GM23248 (cell line): ENCODE results near the gene ZNF444. TPM values are rescaled to one million over a fixed set of nuclear protein-coding genes. Genes with fewer than 3 reads are reported as not detected.

ENCODE experiments used
- DNase-seq: peaks from one replicate; pipeline ENCODE4 v3.0.0-alpha.2; 2015
- H2AFZ ChIP-seq: fragments of 200-600 bp; sonication (generic); 2 replicates; pipeline ENCODE4 v1.6.1; 2016; ENCODE audit warnings: antibody characterized with exemption
- H3F3A ChIP-seq: fragments of 200-600 bp; sonication (generic); 2 replicates; pipeline ENCODE4 v1.6.1; 2016; ENCODE audit warnings: mild to moderate bottlenecking, antibody characterized with exemption, mixed run types; ENCODE audit not compliant: insufficient read depth
- H3K27ac ChIP-seq: fragments of 200-600 bp; sonication (generic); 2 replicates; pipeline ENCODE4 v1.5.1; 2016; ENCODE audit warnings: mild to moderate bottlenecking
- H3K27me3 ChIP-seq: fragments of 200-600 bp; sonication (generic); replicated peaks from 2 replicates; pipeline ENCODE4 v1.6.1; 2016; ENCODE audit warnings: mild to moderate bottlenecking; ENCODE audit not compliant: insufficient read depth
- H3K36me3 ChIP-seq: fragments of 200-600 bp; sonication (generic); 2 replicates; pipeline ENCODE4 v1.6.1; 2016; ENCODE audit warnings: low read depth, mild to moderate bottlenecking
- H3K4me1 ChIP-seq: fragments of 200-600 bp; sonication (generic); 2 replicates; pipeline ENCODE4 v1.6.1; 2016; ENCODE audit warnings: mild to moderate bottlenecking; ENCODE audit not compliant: insufficient read depth
- H3K4me2 ChIP-seq: fragments of 200-600 bp; sonication (generic); one replicate; pipeline ENCODE4 v1.6.1; 2016; ENCODE audit warnings: mild to moderate bottlenecking; ENCODE audit not compliant: unreplicated experiment
- H3K4me3 ChIP-seq: fragments of 200-600 bp; sonication (generic); 2 replicates; pipeline ENCODE4 v1.5.1; 2016; ENCODE audit warnings: mild to moderate bottlenecking
- H3K79me2 ChIP-seq: fragments of 200-600 bp; sonication (generic); 2 replicates; pipeline ENCODE4 v1.6.1; 2016; ENCODE audit warnings: mild to moderate bottlenecking; ENCODE audit not compliant: insufficient read depth
- H3K9ac ChIP-seq: fragments of 200-600 bp; sonication (generic); 2 replicates; pipeline ENCODE4 v1.6.1; 2016; ENCODE audit warnings: mild to moderate bottlenecking
- H3K9me2 ChIP-seq: fragments of 200-600 bp; sonication (generic); 2 replicates; pipeline ENCODE4 v1.6.1; 2016; ENCODE audit warnings: mixed run types, mild to moderate bottlenecking, moderate library complexity; ENCODE audit not compliant: insufficient read depth
- H3K9me3 ChIP-seq: fragments of 200-600 bp; sonication (generic); one replicate; pipeline ENCODE4 v1.6.1; 2017; ENCODE audit warnings: low read depth
- H4K20me1 ChIP-seq: fragments of 200-600 bp; sonication (generic); 2 replicates; pipeline ENCODE4 v1.6.0; 2016; ENCODE audit not compliant: insufficient read depth
- EZH2 ChIP-seq: fragments of 200-600 bp; sonication (generic); IDR thresholded peaks from 2 replicates; pipeline ENCODE4 v1.6.1; 2018; ENCODE audit warnings: antibody characterized with exemption, mild to moderate bottlenecking; ENCODE audit not compliant: insufficient read depth, poor library complexity, severe bottlenecking
- EZH2phosphoT487 ChIP-seq: fragments of 200-600 bp; sonication (generic); IDR thresholded peaks from 2 replicates; pipeline ENCODE4 v1.6.1; 2018; ENCODE audit warnings: antibody characterized with exemption, moderate library complexity, mild to moderate bottlenecking, low read depth; ENCODE audit not compliant: insufficient read depth
- WGBS, 2 experiments: methylation state at CpG; one replicate each; pipeline ENCODE4 v1.1.6; 2015 to 2017; ENCODE audit warnings: low lambda C conversion rate in 2 of 2, low coverage in 1 of 2; ENCODE audit errors: missing lambda C conversion rate in 2 of 2; 5-methylcytosine and 5-hydroxymethylcytosine counted together
- in situ Hi-C: fragments of 300-500 bp; cut with MboI; formaldehyde crosslinking; loops from 2 replicates; pipeline ENCODE4 v1.15.0; 2020
- polyA plus RNA-seq: library from polyadenylated mRNA; unstranded; fragments of >200 nt; fragmentation: Nextera tagmentation; extraction: Ambion mirVana; gene quantifications from 2 replicates; pipeline ENCODE4 v1.2.1, GENCODE V29; 2016
- total RNA-seq: library from RNA; depleted of rRNA; stranded (reverse); fragments of >200 nt; shearing (Covaris generic); gene quantifications from 2 replicates; pipeline ENCODE4 v1.2.3, GENCODE V29; 2014

Gene ZNF444
- total and polyA plus RNA-seq, 2 experiments from 2014 or later = 7.7 to 21.8 TPM

- TF ChIP-seq EZH2 (no peak), EZH2phosphoT487 (no peak)
- Histone ChIP-seq H3K27ac (no peak overlapping the region), H3K27me3 (no peaks in the 10 kb centered on the region), H3F3A (no peaks in the 10 kb centered on the region), H3K79me2 (peaks cover 41% of the 10 kb centered on the region), H3K4me3 (peak overlapping the region; percentile 81), H3K9me2 (no peaks in the 10 kb centered on the region), H3K36me3 (no peaks in the 10 kb centered on the region), H3K9me3 (no peaks in the 10 kb centered on the region), H3K4me1 (no peaks in the 10 kb centered on the region; the same call in 1 of the 2 replicates), H4K20me1 (no peaks in the 10 kb centered on the region), H2AFZ (peak overlapping the region; percentile 96; the same call in 1 of the 2 replicates), H3K9ac (peak overlapping the region; percentile 87), H3K4me2 (peak overlapping the region; percentile 65)
- in situ Hi-C loops = no loop called here
- WGBS, 2 experiments = 3 to 6% methylated on average over 9 to 24 of the region's 26 CpGs
- peak; percentile 59 for DNase-seq
These were observed 418 bp downstream of the ZNF444 start for GRCh38 chr19:56141417-56141993.

GRCh38 chr19:56142087-56142787 is 1.1 kb downstream of the ZNF444 start:
- Histone ChIP-seq H3K36me3 (no peaks in the 10 kb centered on the region), H3K4me1 (no peaks in the 10 kb centered on the region; the same call in 1 of the 2 replicates), H3K9ac (peak overlapping the region; percentile 87), H3F3A (no peaks in the 10 kb centered on the region), H2AFZ (peak overlapping the region; percentile 50; the same call in 1 of the 2 replicates), H3K9me3 (no peaks in the 10 kb centered on the region), H3K9me2 (no peaks in the 10 kb centered on the region), H3K79me2 (peaks cover 41% of the 10 kb centered on the region), H4K20me1 (no peaks in the 10 kb centered on the region), H3K4me3 (peak overlapping the region; percentile 81), H3K4me2 (peak overlapping the region; percentile 65), H3K27me3 (no peaks in the 10 kb centered on the region), H3K27ac (no peak overlapping the region)
- 54% methylated on average over 17 of the region's 17 CpGs for WGBS, 2 experiments
- in situ Hi-C loops = no loop called here
- TF ChIP-seq EZH2 = no peak
- no peak for TF ChIP-seq EZH2phosphoT487
- no peak for DNase-seq

GRCh38 chr19:56142897-56143434 is 1.9 kb downstream of the ZNF444 start:
- no peak overlapping the region for H2AFZ ChIP-seq
- no peak overlapping the region for H3K4me2 ChIP-seq
- no peaks in the 10 kb centered on the region for H3F3A ChIP-seq
- no peak overlapping the region for H3K9ac ChIP-seq
- H3K79me2 ChIP-seq = peaks cover 41% of the 10 kb centered on the region
- H3K4me1 ChIP-seq = no peaks in the 10 kb centered on the region; the same call in 1 of the 2 replicates
- no peak overlapping the region for H3K27ac ChIP-seq
- H3K27me3 ChIP-seq = no peaks in the 10 kb centered on the region
- 77 to 89% methylated on average over 4 of the region's 4 CpGs for WGBS, 2 experiments
- TF ChIP-seq EZH2 (no peak), EZH2phosphoT487 (no peak)
- H3K9me2 ChIP-seq = no peaks in the 10 kb centered on the region
- DNase-seq = no peak
- in situ Hi-C loops = no loop called here
- no peaks in the 10 kb centered on the region for H4K20me1 ChIP-seq
- no peak overlapping the region for H3K4me3 ChIP-seq
- H3K36me3 ChIP-seq = no peaks in the 10 kb centered on the region
- no peaks in the 10 kb centered on the region for H3K9me3 ChIP-seq

- in situ Hi-C loops = no loop called here
- H3K79me2 ChIP-seq = peaks cover 42% of the 10 kb centered on the region
- no peaks in the 10 kb centered on the region; the same call in 1 of the 2 replicates for H3K4me1 ChIP-seq
- H3K9me3 ChIP-seq = no peaks in the 10 kb centered on the region
- TF ChIP-seq EZH2 = no peak
- no peak for TF ChIP-seq EZH2phosphoT487
- no peak overlapping the region for H3K27ac ChIP-seq
- H2AFZ ChIP-seq = no peak overlapping the region
- H3K9me2 ChIP-seq = no peaks in the 10 kb centered on the region
- H4K20me1 ChIP-seq = no peaks in the 10 kb centered on the region
- H3K36me3 ChIP-seq = no peaks in the 10 kb centered on the region
- no peak for DNase-seq
- no peaks in the 10 kb centered on the region for H3F3A ChIP-seq
- no peak overlapping the region for H3K4me2 ChIP-seq
- WGBS, 2 experiments = 77 to 80% methylated on average over 6 of the region's 6 CpGs
- H3K27me3 ChIP-seq = no peaks in the 10 kb centered on the region
- H3K9ac ChIP-seq = no peak overlapping the region
- H3K4me3 ChIP-seq = no peak overlapping the region
These were observed 3.3 kb downstream of the ZNF444 start for GRCh38 chr19:56144376-56144775.
